HG03095 (cell line): ENCODE data around the gene TINAG.
A peak's percentile ranks its signal among the peaks of the same experiment; 100 is the strongest.
"Not testable (repeated sequence)": the region's sequence is repeated elsewhere in the genome, so short reads cannot be mapped to it uniquely, and the experiment has no call there.

Source experiments
- ATAC-seq: cut with Tn5 transposase; IDR thresholded peaks from one replicate; pipeline ENCODE4 v1.9.1; 2021; ENCODE audit warnings: moderate library complexity; ENCODE audit not compliant: unreplicated experiment

Gene TINAG

DNA sequence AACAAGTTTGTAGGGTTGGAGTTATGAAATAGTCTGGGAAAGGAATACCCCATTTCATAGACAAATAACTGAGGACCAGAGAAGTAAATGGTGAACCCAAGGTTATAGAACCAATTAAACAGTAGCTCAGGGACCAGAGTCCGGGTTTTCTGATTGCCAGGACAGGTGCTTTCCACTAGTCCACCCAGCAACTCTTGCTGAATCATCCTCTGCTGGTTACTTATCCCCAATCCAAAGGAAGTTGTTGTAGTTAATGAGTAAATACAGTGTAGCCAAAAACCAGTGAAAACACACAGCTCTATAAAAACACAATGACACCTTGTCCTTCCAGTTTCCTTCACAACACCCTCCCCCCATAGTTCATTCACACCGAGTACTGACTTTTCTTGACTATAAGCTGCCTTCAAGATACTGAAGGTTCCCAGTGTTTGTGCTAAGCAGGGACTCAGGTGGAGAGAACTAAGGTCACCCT, 766 bp upstream of the TINAG start:
- ATAC-seq = peak; percentile 61

- ATAC-seq = no peak
Observed at GRCh38 chr6:54308986-54309315, 710 bp downstream of the TINAG start.

DNA sequence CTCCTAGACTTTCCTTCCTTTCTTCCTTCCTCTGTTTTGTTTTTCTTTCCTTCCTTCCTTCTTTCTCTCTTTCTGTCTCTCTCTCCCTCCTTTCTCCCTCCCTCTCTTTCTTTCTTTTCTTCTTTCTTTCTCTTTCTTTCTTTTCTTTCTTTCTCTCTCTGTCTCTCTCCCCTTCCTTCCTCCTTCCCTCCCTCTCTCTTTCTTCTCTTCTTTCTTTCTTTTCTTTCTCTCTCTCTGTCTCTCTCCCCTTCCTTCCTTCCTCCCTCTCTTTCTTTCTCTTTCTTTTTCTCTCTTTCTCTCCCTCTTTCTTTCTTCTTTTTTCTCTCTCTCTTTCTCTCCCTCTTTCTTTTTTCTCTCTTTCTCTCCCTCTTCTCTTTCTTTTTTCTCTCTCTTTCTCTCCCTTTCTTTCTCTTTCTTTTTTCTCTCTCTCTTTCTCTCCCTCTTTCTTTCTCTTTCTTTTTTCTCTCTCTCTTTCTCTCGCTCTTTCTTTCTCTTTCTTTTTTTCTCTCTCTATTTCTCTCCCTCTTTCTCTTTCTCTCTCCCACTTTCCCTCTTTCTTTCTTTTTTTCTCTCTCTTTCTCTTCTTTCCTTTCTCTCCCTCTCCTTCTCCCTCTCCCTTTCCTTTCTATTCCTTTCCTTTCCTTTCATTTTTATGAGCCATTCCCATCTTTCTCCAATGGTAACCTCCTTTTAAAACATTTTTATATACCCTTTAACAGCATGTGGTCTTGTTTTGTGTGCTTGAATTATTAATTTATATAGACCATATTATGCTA, 2.3 kb downstream of the TINAG start:
- ATAC-seq = no peak

DNA sequence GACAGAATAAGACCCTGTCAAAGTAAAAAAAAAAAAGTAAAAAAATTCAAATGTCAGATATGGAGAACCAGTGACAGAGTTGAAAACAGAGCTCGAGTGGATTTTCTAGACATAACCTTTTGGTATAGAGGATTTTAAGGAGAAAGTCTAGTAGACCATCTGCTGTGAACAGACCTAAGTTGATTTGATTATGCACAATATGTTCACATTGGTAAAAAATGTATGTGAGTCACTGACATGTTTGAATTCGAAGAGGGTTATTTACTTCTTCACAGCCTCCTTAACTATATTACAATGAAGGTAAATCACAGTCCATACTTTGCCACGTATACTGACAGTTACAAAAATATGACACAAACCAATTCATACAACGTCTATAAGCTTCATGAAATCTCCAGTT, 7.4 kb downstream of the TINAG start:
- no peak for ATAC-seq

DNA sequence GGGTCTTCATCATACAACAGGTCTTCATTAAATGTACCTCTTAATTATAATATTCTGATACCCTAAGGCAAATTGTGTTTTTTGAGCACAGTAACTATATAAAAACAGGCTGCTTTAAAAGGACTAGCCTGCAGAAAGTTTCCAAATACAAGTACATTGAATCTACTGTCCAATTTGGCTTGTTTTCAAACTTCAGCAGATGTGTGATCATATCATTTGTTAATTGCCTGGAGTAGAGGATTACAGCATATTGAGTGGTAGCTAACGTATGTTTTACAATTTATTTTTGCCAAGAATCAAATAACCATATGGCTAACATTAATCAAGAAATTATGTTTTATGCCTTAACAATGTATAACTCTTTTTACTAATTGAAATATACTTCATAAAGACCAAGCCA, 12.6 kb downstream of the TINAG start:
- no peak for ATAC-seq

GRCh38 chr6:54327631-54328030, 19.4 kb downstream of the TINAG start:
- no peak for ATAC-seq

DNA sequence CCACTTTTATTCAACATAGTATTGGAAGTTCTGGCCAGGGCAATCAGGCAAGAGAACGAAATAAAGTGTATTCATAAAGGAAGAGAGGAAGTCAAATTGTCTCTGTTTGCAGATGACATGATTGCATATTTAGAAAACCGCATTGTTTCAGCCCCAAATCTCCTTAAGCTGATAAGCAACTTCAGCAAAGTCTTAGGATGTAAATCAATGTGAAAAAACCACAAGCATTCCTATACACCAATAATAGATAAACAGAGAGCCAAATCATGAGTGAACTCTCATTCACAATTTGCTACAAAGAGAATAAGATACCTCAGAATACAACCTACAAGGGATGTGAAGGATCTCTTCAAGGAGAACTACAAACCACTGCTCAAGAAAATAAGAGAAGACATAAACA, 23.3 kb downstream of the TINAG start:
- not testable (repeated sequence) for ATAC-seq

- no peak for ATAC-seq
Observed at GRCh38 chr6:54335871-54336270, 27.6 kb downstream of the TINAG start.

- ATAC-seq = no peak
Observed at GRCh38 chr6:54353975-54354374, 45.7 kb downstream of the TINAG start.

DNA sequence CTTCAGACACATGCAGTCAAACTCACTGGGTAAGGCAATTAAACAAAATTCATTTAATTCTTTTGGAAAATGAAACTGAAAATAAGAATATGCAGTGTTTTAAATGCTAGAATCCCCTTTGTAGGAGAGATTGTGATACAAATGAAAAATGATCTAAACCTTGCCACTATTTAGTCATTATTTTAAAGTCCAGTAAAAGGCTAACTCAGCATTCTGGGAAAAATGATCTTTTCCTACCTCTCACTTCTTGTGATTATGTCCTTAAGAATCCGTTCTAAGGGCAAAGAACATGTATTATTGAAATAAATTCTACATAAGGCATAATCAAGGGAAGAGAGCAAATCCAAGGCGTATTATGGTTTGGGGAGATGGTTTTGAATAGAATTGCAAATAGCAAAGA, 46.4 kb downstream of the TINAG start:
- no peak for ATAC-seq

- no peak for ATAC-seq
Observed at GRCh38 chr6:54357141-54357540, 48.9 kb downstream of the TINAG start.

DNA sequence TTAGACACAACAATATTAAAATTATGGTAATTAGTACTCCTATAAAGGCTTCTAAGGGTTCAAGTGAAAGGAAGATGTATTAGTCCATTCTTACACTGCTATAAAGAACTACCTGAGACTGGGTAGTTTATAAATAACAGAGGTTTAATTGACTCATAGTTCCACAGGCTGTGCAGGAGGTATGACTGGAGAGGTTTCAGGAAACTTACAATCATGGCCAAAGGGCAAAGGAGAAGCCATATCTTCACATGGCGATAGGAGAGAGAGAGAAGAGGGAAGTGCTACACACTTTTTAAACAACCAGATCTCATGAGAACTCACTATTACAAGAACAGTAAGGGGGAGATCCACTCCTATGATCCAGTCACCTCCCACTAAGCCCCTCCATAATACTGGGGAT, 52.9 kb downstream of the TINAG start:
- no peak for ATAC-seq

- ATAC-seq = no peak
Observed at GRCh38 chr6:54361734-54362133, 53.5 kb downstream of the TINAG start.

DNA sequence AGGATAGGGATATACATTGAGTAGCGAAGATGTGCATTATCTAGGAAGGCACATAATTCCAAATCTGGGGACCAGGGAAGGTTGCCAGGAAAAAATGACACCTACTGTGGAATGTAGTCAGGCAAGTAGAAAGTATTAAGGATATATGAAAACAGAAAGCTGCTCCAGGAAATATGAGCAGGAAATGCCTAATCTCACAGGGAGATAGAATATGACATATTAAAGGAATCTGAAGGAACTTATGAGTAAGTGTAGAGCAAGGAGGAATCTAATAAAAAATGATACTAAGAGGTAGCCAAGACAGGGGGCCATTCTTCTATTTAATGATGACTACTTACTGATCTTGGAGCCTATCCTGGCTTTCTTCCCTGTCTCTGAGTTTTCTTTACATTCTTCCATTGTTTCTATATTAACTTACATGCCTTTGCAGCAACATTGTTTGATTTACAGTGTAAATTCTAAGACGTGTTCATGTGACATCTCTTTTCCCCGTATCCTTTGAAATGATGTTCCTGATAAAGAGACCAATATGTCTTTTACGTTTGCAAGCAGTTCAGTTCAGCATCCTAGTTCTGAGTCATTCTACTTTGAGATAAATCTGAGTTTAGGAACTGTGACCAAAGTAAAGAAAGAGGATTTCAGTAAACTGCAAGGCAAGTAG, 58.6 kb downstream of the TINAG start:
- no peak for ATAC-seq

DNA sequence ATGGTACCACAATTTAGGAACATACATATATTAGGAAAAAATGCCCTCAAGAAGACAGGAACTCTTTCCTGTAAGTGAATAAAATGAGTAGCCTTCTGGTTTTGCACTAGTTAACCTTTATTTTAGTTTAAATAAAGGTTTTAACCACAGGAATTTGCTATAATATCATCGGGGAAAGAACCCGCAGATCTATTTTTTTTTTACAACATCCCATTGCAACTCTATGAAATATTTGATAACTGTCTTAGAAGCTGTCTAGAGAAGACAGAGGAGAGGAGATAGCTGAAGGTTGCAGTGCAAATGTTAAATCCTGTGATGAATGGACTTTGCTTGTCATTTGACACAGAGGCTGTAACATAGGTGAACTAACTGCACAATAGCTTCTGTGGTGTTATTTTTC, 69.5 kb downstream of the TINAG start:
- no peak for ATAC-seq

GRCh38 chr6:54386295-54386694, 78.1 kb downstream of the TINAG start:
- no peak for ATAC-seq

- ATAC-seq = no peak
Observed at GRCh38 chr6:54390362-54390761, 82.1 kb downstream of the TINAG start.

DNA sequence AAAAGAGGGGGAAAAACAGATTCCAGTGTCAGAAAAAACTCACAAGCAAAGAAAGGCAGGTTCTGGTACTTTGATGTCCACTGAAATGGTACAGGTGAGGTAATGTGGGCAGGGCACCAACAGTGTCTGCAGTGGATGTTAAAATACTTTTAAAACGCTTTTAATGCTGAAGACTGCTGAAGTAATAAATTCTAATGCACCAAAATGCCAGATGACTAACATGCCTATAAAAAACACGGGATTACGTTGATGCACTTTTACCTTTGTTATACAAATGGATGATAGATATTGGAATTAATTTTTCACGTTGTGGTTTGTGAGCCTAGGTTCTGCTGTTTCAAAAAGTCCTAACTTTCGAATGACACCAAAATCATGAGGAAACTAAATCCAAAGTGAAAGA, 83.3 kb downstream of the TINAG start:
- no peak for ATAC-seq

- no peak for ATAC-seq
Observed at GRCh38 chr6:54403096-54403495, 94.9 kb downstream of the TINAG start.

DNA sequence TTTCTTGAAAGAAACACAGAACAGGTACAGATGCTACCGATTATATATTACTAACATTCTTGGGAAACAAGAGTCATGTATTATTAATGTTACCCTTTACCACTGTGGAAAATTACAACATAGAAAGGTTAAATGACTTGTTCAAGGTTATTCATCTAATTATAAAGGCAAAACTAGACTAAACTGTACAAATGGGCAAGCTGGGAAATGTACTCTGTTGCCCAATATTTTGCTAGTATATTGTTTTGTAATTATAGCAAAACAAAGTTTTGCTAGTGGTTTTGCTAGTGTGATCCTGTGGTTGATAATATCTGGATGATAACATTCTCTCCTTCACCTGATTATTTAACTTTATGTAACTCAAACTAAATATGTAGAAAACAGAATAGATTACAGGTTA, 96.5 kb downstream of the TINAG start:
- ATAC-seq = no peak

DNA sequence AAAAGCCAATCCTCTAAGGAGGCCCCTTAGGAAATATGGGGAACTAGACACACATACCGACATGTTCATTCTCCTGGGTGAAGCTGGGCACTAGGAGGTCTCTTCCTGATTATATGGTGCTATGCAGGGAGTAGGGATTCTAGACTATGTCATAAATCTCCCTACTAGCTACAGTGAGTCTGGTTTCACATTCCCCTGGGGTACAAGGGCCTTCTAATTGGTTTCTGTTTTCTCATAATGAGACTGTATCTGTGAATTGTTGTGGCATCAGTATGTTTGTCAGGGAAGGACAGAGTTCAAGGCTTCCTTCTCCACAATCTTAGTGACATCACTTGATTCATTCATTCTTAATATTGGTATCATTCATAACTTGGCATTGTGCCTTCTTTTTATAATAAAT, 103.5 kb downstream of the TINAG start:
- no peak for ATAC-seq

- ATAC-seq = no peak
Observed at GRCh38 chr6:54415517-54415916, 107.3 kb downstream of the TINAG start.

- no peak for ATAC-seq
Observed at GRCh38 chr6:54419885-54420284, 111.6 kb downstream of the TINAG start.
